Memory B cell (primary cell): Measurements from ENCODE around the gene ERH.
"Not testable (repeated sequence)": the region's sequence is repeated elsewhere in the genome, so short reads cannot be mapped to it uniquely, and the experiment has no call there.

Source experiments
- ATAC-seq: fragments of 150-1000 bp; cut with Tn5 transposase; 2 replicates; pipeline ENCODE4 v1.10.0; 2021; ENCODE audit warnings: low read depth, mild to moderate bottlenecking, moderate library complexity
- DNase-seq, 2 donors: peaks; one replicate each; pipeline ENCODE4 v3.0.0; 2022; ENCODE audit warnings: low spot score in 2 of 2
- H3K27ac Mint-ChIP-seq: one replicate; pipeline ENCODE4 v1.8.0; 2022; ENCODE audit warnings: mild to moderate bottlenecking, moderate library complexity, mixed read lengths
- H3K27me3 Mint-ChIP-seq: one replicate; pipeline ENCODE4 v1.8.0; 2022; ENCODE audit warnings: mixed read lengths
- H3K36me3 Mint-ChIP-seq: one replicate; pipeline ENCODE4 v1.8.0; 2022; ENCODE audit warnings: mild to moderate bottlenecking, mixed read lengths
- H3K4me1 Mint-ChIP-seq: one replicate; pipeline ENCODE4 v1.8.0; 2022; ENCODE audit warnings: mixed read lengths
- H3K4me3 Mint-ChIP-seq: one replicate; pipeline ENCODE4 v1.8.0; 2022; ENCODE audit warnings: mild to moderate bottlenecking, moderate library complexity, mixed read lengths
- H3K9me3 Mint-ChIP-seq: one replicate; pipeline ENCODE4 v1.8.0; 2022; ENCODE audit warnings: mixed read lengths

The ERH gene

DNA sequence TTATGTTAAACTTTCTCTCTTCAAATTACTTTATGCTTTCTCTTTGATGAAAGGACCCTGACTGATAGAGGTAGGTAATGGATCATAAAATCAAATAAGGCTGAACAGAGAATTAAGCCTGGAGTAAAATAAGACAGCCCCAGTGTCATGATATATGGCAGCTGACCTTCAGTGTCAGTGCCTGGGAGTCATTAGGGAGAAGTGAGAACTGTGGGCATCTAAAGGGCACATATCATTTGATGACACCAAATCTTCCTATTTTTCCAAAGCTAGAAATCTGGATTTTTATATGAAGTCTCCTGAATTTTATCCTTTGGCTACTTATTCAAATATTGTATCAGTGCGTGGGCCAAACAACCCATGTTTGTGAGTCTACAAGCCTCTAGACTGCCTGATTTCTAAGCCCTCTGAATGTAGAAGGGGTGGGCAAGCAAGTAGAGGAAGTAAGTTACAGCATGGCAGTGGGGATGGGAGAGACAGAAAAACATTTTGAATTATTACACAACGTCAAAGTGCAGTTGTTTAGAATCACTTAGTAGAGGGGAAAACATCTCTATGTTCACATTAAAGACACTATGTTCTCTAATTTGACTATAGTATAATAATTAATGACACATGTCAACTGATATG, 10.3 kb upstream of the ERH start:
- no peak for ATAC-seq
- peaks cover 8% of the 10 kb centered on the region for H3K4me1 Mint-ChIP-seq
- no peak overlapping the region for H3K4me3 Mint-ChIP-seq
- no peaks in the 10 kb centered on the region for H3K27me3 Mint-ChIP-seq
- no peak overlapping the region for H3K27ac Mint-ChIP-seq
- peaks cover 8% of the 10 kb centered on the region for H3K36me3 Mint-ChIP-seq
- H3K9me3 Mint-ChIP-seq: no peaks in the 10 kb centered on the region
- DNase-seq: no peak

DNA sequence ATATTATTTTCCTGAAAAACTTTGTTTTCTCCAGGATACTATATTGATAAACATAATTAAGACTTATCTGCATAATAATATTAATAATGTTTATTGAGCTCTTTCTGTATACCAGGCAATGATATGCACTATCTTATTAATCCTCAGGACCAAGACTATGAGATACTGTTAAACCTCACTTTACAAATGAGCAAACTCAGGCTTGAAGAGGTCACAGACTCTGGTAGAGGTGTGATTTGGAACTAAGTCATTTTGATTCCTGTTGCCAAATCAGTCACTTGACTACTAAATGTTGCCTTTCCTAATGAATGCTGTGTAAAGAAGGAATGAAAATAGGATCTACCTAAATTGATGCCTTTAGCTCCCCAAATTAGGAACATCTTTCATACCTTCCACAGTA, 7.7 kb upstream of the ERH start:
- H3K36me3 Mint-ChIP-seq: peaks cover 10% of the 10 kb centered on the region
- no peak for DNase-seq
- no peak overlapping the region for H3K27ac Mint-ChIP-seq
- H3K9me3 Mint-ChIP-seq: no peaks in the 10 kb centered on the region
- peaks cover 10% of the 10 kb centered on the region for H3K4me1 Mint-ChIP-seq
- H3K4me3 Mint-ChIP-seq: no peak overlapping the region
- no peaks in the 10 kb centered on the region for H3K27me3 Mint-ChIP-seq
- no peak for ATAC-seq

DNA sequence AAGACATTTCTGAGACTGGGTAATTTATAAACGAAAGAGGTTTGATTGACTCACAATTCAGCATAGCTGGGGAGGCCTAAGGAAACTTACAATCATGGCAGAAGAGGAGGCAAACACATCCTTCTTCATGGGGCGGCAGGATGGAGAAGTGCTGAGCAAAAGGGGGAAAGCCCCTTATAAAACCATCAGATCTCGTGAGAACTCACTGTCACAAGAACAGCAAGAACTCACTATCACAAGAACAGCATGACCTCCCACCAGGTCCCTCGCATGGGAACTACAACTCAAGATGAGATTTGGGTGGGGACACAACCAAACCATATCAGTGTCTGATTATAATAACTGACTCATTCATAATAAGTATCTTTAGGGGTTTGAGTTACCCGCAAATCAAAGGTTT, 6.8 kb upstream of the ERH start:
- Mint-ChIP-seq H3K27ac (no peak overlapping the region), H3K36me3 (peaks cover 15% of the 10 kb centered on the region), H3K4me1 (peaks cover 15% of the 10 kb centered on the region), H3K27me3 (no peaks in the 10 kb centered on the region), H3K9me3 (no peaks in the 10 kb centered on the region), H3K4me3 (no peak overlapping the region)
- peak; percentile 39 for ATAC-seq
- DNase-seq: no peak

DNA sequence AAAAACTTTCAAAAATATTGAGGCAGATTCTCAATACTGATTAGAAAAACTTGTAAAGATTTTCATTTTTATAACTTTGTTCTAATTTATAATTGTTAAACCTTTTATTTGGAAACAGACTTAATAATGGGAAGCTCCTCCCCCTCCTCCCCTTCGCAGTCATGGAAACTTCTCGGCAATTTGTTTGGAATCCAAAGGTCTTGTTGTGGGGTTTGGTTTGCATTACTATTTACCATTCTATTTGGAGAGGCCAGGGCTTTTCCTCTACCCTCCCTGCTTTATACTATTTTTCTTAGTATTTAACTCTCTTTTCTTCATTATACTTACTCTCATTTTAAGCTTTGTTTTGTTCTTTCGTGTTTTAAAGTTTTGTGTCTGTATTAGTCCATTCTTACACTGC, 6.4 kb upstream of the ERH start:
- Mint-ChIP-seq H3K27ac (no peak overlapping the region), H3K4me3 (no peak overlapping the region), H3K27me3 (no peaks in the 10 kb centered on the region), H3K9me3 (no peaks in the 10 kb centered on the region), H3K4me1 (peaks cover 15% of the 10 kb centered on the region), H3K36me3 (peaks cover 15% of the 10 kb centered on the region)
- ATAC-seq (no peak), DNase-seq (no peak)

DNA sequence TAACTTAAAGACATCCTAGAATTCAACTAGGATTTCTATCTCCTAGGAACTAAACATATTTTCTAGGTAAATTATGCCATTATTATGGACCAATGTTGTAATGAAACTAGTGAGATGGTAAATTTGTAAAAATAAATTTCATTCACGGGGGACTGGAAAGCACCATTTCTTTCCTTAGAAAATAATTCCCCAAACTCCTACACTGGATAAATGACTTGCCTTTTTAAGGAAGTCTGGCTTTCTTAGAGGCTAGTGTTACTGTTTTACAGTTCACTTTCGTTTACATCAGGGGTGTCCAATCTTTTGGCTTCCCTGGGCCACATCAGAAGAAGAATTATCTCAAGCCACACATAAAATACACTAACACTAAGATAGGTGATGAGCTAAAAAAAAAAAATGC, 3.7 kb upstream of the ERH start:
- DNase-seq (no peak), ATAC-seq (no peak)
- H3K4me1 Mint-ChIP-seq: peaks cover 13% of the 10 kb centered on the region
- no peaks in the 10 kb centered on the region for H3K9me3 Mint-ChIP-seq
- no peak overlapping the region for H3K27ac Mint-ChIP-seq
- H3K27me3 Mint-ChIP-seq: no peaks in the 10 kb centered on the region
- no peak overlapping the region for H3K4me3 Mint-ChIP-seq
- peaks cover 12% of the 10 kb centered on the region for H3K36me3 Mint-ChIP-seq

DNA sequence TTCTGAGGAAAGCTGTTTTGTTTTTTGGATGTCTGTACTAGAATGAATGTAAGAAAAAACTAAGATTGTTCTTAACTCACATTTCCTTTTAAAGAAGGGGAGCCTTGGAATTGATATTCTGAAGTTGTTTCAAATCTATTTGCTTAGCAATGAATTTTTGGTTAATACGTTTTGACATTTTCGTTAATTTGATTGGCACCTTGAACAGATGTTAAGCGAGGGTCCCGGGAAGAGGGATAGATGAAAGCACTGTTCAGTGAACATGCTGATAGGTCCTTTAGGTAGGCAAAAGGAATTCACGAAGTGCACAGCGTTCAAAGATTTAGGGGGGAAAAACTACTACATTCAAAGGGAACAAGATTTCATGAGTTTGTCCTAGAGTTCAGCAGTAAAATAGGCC, 2.1 kb upstream of the ERH start:
- H3K27ac Mint-ChIP-seq: no peak overlapping the region
- ATAC-seq: no peak

DNA sequence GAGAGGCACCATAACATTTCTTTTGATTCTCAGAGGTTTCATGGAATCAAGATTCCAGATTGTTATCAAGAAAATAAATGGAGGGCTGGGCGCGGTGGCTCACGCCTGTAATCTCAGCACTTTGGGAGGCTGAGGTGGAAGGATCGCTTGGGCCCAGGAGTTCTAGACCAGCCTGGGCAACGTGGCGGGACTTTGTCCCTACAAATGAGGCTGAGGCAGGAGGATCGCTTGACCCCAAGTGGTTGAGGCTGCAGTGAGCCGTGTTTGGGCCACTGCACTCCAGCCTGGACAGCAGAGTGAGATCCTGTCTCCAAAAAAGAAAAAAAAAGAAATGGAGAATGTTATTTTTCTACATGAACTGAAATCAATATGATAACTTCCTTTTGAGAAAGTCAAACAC, 1.7 kb upstream of the ERH start:
- H3K9me3 Mint-ChIP-seq: no peaks in the 10 kb centered on the region

More for the DNA sequence above, 2.1 kb upstream of the ERH start:
- H3K4me3 Mint-ChIP-seq: peak overlapping the region; percentile 74
- peaks cover 20% of the 10 kb centered on the region for H3K4me1 Mint-ChIP-seq
- DNase-seq: no peak
- peaks cover 20% of the 10 kb centered on the region for H3K36me3 Mint-ChIP-seq
- no peaks in the 10 kb centered on the region for H3K9me3 Mint-ChIP-seq
- H3K27me3 Mint-ChIP-seq: no peaks in the 10 kb centered on the region

DNA sequence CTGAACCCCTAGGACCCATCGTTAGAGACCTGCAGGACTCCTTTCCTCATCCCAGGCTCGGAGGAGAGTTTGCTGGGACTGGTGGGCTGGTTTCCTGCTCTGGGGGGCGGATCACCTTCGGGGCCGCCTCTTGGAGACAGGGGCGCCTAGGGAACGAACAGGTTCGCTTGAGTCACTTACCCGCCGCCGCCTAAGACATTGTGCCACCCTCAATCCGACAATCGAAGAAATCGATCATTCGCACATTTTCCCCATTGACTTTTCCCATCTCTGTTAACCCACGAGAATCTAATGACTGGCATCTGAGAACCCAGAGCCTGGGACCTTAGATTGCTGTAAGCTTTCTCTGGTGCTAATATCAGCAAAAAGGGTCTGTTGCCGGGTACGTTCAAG, 715 bp upstream of the ERH start:
- DNase-seq (no peak), ATAC-seq (peak; percentile 4)
- Mint-ChIP-seq H3K27me3 (no peaks in the 10 kb centered on the region), H3K4me3 (peak overlapping the region; percentile 96), H3K36me3 (peaks cover 15% of the 10 kb centered on the region), H3K4me1 (peaks cover 17% of the 10 kb centered on the region), H3K27ac (peak overlapping the region; percentile 100), H3K9me3 (no peaks in the 10 kb centered on the region)

More for the DNA sequence above, 1.7 kb upstream of the ERH start:
- peak overlapping the region; percentile 32 for H3K4me3 Mint-ChIP-seq
- DNase-seq (no peak), ATAC-seq (no peak)
- peaks cover 18% of the 10 kb centered on the region for H3K36me3 Mint-ChIP-seq
- no peaks in the 10 kb centered on the region for H3K27me3 Mint-ChIP-seq
- H3K4me1 Mint-ChIP-seq: peaks cover 19% of the 10 kb centered on the region
- H3K27ac Mint-ChIP-seq: no peak overlapping the region

DNA sequence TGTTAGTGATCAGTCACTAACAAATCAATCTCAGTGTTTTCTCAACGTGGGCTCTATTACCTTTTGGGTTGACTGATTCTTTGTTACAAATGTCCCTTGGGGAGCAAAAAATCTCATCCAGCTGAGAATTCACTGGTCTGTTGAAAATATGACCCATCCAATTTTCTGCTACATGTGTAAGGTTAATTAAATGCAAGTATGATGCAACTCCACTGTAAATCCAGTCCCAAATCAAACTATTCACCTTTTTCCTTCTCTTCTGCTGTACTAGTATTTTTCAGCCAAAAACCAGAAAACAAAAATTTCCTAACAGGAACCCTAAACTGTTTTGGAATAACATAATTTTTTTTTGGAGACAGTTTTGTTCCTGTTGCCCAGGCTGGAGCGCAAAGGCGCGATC, 2.2 kb downstream of the ERH start:
- H3K27me3 Mint-ChIP-seq: no peaks in the 10 kb centered on the region
- peak overlapping the region; percentile 52 for H3K27ac Mint-ChIP-seq
- H3K36me3 Mint-ChIP-seq: peaks cover 30% of the 10 kb centered on the region
- no peaks in the 10 kb centered on the region for H3K9me3 Mint-ChIP-seq
- H3K4me3 Mint-ChIP-seq: no peak overlapping the region
- H3K4me1 Mint-ChIP-seq: peaks cover 35% of the 10 kb centered on the region
- DNase-seq (no peak), ATAC-seq (no peak)

DNA sequence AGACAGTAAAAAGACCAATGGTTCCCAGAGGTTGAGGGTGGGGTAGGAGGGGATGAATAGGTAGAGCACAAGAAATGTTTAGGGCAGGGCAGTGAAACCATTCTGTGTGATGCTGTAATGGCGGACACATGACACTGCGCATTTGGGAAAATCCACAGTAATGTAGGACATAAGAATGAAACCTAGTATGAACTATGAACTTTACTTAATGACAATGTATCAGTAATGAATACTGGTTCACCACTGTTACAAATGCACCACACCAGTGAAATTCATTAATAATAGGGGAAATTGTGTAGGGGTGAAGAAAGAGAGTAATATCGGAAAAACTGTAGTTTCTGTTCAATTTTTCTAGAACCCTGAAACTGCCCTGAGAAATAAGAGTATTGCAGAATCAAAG, 5.6 kb downstream of the ERH start:
- no peaks in the 10 kb centered on the region for H3K9me3 Mint-ChIP-seq
- DNase-seq (no peak), ATAC-seq (no peak)
- H3K27me3 Mint-ChIP-seq: no peaks in the 10 kb centered on the region
- peaks cover 38% of the 10 kb centered on the region for H3K4me1 Mint-ChIP-seq
- H3K4me3 Mint-ChIP-seq: peak overlapping the region; percentile 50
- H3K27ac Mint-ChIP-seq: peak overlapping the region; percentile 59
- peaks cover 37% of the 10 kb centered on the region for H3K36me3 Mint-ChIP-seq

DNA sequence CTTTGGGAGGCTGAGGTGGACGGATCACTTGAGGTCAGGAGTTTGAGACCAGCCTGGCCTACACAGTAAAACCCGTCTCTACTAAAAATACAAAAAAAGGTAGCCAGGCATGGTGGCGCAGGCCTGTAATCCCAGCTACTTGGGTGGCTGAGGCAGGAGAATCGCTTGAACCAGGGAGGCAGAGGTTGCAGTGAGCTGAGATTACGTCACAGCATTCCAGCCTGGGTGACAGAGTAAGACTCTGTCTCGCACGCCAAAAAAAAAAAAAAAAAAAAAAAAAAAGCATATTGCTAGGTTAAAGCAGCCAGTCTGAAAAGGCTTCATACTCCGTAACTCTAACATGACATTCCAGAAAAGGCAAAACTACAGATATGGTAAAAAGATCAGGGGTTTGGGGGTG, 6.7 kb downstream of the ERH start:
- H3K27ac Mint-ChIP-seq, DNase-seq, H3K4me3 Mint-ChIP-seq, H3K9me3 Mint-ChIP-seq, ATAC-seq, H3K27me3 Mint-ChIP-seq: not testable (repeated sequence)
- Mint-ChIP-seq H3K36me3 (peaks cover 40% of the 10 kb centered on the region), H3K4me1 (peaks cover 36% of the 10 kb centered on the region)

DNA sequence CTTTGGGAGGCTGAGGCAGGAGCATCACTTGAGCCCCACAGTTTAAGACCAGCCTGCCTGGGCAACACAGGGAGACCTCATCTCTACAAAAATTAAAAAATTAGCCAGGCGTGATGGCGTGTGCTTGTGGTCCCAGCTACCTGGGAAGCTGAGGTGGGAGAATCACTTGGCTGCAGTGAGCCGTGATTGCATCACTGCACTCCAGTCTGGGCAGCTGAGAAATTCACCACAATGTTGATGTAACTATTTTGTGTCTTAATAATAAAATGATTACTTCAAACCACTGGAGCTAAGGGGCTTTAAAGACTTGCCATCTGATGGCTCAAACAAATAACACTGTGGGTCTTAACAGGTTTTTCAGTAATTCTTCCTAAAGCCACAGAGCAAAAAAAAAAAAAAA, 10.8 kb downstream of the ERH start:
- Mint-ChIP-seq H3K4me1 (peaks cover 24% of the 10 kb centered on the region), H3K9me3 (no peaks in the 10 kb centered on the region), H3K4me3 (no peak overlapping the region), H3K36me3 (peaks cover 38% of the 10 kb centered on the region), H3K27me3 (no peaks in the 10 kb centered on the region), H3K27ac (no peak overlapping the region)
- no peak for ATAC-seq
- no peak for DNase-seq

DNA sequence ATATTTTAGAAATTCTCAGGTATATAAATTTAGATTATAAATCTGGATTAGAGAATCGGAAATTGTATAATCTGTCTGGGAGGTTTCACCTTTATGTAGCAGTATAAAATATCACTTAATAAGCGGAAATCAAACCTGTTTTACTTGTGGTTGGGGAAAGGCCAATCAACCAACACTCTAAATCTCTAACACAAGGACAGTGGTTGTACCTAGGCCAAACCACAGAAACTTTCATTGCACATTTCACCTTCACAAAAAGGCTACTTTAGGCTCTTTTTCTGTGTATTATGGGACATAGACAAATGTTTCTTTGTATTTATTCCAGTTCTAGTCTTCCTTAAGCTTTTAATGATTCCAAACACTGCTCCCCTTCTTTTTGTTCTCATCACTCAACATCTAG, 19.8 kb downstream of the ERH start:
- Mint-ChIP-seq H3K27ac (no peak overlapping the region), H3K4me3 (no peak overlapping the region)
- no peak for ATAC-seq

DNA sequence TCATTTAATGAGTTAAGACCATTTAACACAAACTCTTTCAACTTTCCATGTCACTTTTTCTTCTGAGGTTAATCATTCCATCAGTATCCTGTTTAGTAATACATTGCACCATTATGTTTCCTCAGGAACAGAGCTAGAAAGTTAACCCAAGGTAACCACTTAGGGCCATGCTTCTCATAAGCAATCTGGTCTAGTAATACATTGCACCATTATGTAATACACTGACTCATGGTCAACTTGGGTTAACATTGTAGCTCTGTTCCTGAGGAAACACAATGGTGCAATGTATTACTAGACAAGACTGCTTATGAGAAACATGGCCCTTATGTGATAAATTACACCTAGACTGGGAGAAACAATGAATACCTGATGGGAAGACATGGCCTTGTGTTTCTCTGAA, 21.7 kb downstream of the ERH start:
- H3K27me3 Mint-ChIP-seq: no peaks in the 10 kb centered on the region
- DNase-seq (no peak), ATAC-seq (no peak)
- H3K36me3 Mint-ChIP-seq: peaks cover 42% of the 10 kb centered on the region
- H3K4me1 Mint-ChIP-seq: no peaks in the 10 kb centered on the region
- no peak overlapping the region for H3K27ac Mint-ChIP-seq
- peaks cover 4% of the 10 kb centered on the region for H3K9me3 Mint-ChIP-seq
- H3K4me3 Mint-ChIP-seq: no peak overlapping the region

More for the DNA sequence above, 19.8 kb downstream of the ERH start:
- H3K9me3 Mint-ChIP-seq: peaks cover 4% of the 10 kb centered on the region
- H3K4me1 Mint-ChIP-seq: no peaks in the 10 kb centered on the region
- H3K27me3 Mint-ChIP-seq: no peaks in the 10 kb centered on the region
- no peak for DNase-seq
- peaks cover 37% of the 10 kb centered on the region for H3K36me3 Mint-ChIP-seq

DNA sequence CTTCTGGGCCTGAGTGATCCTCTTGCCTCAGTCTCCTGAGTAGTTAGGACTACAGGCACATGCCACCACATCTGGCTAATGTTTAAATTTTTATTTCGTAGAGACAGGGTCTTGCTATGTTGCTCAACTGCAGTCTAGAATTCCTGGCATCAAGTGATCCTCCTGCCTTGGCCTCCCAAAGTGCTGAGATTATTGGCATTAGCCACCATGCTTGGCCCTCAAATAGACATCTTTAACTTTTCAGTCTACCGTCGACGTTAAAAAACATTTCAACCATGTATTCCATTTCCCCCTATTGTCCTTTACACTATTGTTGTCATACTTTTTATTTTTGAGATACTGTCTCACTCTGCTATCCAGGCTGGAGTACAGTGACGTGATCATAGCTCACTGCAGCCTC, 22.4 kb downstream of the ERH start:
- no peak for ATAC-seq
- no peaks in the 10 kb centered on the region for H3K27me3 Mint-ChIP-seq
- H3K36me3 Mint-ChIP-seq: peaks cover 42% of the 10 kb centered on the region
- H3K4me1 Mint-ChIP-seq: no peaks in the 10 kb centered on the region
- no peak for DNase-seq
- no peak overlapping the region for H3K27ac Mint-ChIP-seq
- H3K9me3 Mint-ChIP-seq: peaks cover 4% of the 10 kb centered on the region
- no peak overlapping the region for H3K4me3 Mint-ChIP-seq
